GM18526 (cell line): ENCODE data around the gene ATXN7.
A peak's percentile ranks its signal among the peaks of the same experiment; 100 is the strongest.

Experiments used
- POLR2A ChIP-seq: IDR thresholded peaks from 3 replicates; pipeline ENCODE4 v1.6.1; 2011; ENCODE audit not compliant: insufficient read length; ENCODE audit errors: extremely low read depth

ATXN7 gene

GRCh38 chr3:63910891-63911290 is 47.2 kb downstream of the ATXN7 start:
- TF ChIP-seq POLR2A: no peak

GRCh38 chr3:63911509-63911872 is 47.8 kb downstream of the ATXN7 start:
- peak; percentile 2 for TF ChIP-seq POLR2A

GRCh38 chr3:63911873-63912767 is 48.5 kb downstream of the ATXN7 start, which contains the start of gene SCAANT1:
Gene SCAANT1, minus strand, starts transcription at chr3:63912383.
- TF ChIP-seq POLR2A: peak; percentile 15

- TF ChIP-seq POLR2A: no peak
These were observed 49.3 kb downstream of the ATXN7 start for GRCh38 chr3:63912768-63913588.

- TF ChIP-seq POLR2A: no peak
These were observed 50.6 kb downstream of the ATXN7 start for GRCh38 chr3:63914312-63914711.

- no peak for TF ChIP-seq POLR2A
These were observed 54.7 kb downstream of the ATXN7 start for GRCh38 chr3:63918321-63918720.

GRCh38 chr3:63920001-63920400 is 56.3 kb downstream of the ATXN7 start:
- no peak for TF ChIP-seq POLR2A

GRCh38 chr3:63921741-63922482 is 58.2 kb downstream of the ATXN7 start:
- no peak for TF ChIP-seq POLR2A

- no peak for TF ChIP-seq POLR2A
These were observed 59.0 kb downstream of the ATXN7 start for GRCh38 chr3:63922491-63923199.

- TF ChIP-seq POLR2A: no peak
These were observed 62.6 kb downstream of the ATXN7 start for GRCh38 chr3:63926309-63926708.

- TF ChIP-seq POLR2A: no peak
These were observed 64.0 kb downstream of the ATXN7 start for GRCh38 chr3:63927422-63928280.

- TF ChIP-seq POLR2A: no peak
These were observed 67.6 kb downstream of the ATXN7 start for GRCh38 chr3:63931290-63931689.

- no peak for TF ChIP-seq POLR2A
These were observed 69.0 kb downstream of the ATXN7 start for GRCh38 chr3:63932509-63933212.
